HepG2 (cell line): Measurements from ENCODE around the gene CRHR1. TPM values are rescaled to one million over a fixed set of nuclear protein-coding genes. Genes with fewer than 3 reads are reported as not detected.

ENCODE experiments used
- ADNP ChIP-seq: sonication (generic); formaldehyde crosslinking; IDR thresholded peaks from 2 replicates; pipeline ENCODE4 v1.4.0; 2020; ENCODE audit warnings: missing genetic modification reagents
- ETV6 ChIP-seq: sonication (generic); formaldehyde crosslinking; conservative IDR thresholded peaks from 2 replicates; pipeline ENCODE4 v1.4.0; 2020; ENCODE audit warnings: missing genetic modification reagents
- NCOR1 ChIP-seq: fragments of 200-600 bp; sonication (generic); IDR thresholded peaks from 2 replicates; pipeline ENCODE4 v1.7.0; 2017; ENCODE audit warnings: antibody characterized with exemption, low read length, borderline replicate concordance
- NPAS2 ChIP-seq: sonication (generic); formaldehyde crosslinking; IDR thresholded peaks from 2 replicates; pipeline ENCODE4 v1.8.0; 2022; ENCODE audit warnings: mild to moderate bottlenecking, missing genetic modification reagents, borderline replicate concordance
- SIX1 ChIP-seq: sonication (generic); formaldehyde crosslinking; IDR thresholded peaks from 2 replicates; pipeline ENCODE4 v1.4.0; 2020; ENCODE audit warnings: missing genetic modification reagents, borderline replicate concordance
- SIX4 ChIP-seq: sonication (generic); formaldehyde crosslinking; IDR thresholded peaks from 2 replicates; pipeline ENCODE4 v1.4.0; 2020; ENCODE audit warnings: missing genetic modification reagents
- SUZ12 ChIP-seq: fragments of 150-350 bp; IDR thresholded peaks from 2 replicates; pipeline ENCODE4 v1.6.1; 2014; ENCODE audit warnings: low read depth, low read length
- ZNF160 ChIP-seq: sonication (generic); formaldehyde crosslinking; IDR thresholded peaks from 2 replicates; pipeline ENCODE4 v1.8.0; 2022; ENCODE audit warnings: mild to moderate bottlenecking, inconsistent platforms, missing genetic modification reagents
- ZNF441 ChIP-seq: sonication (generic); formaldehyde crosslinking; IDR thresholded peaks from 2 replicates; pipeline ENCODE4 v1.7.0; 2021; ENCODE audit warnings: missing genetic modification reagents, borderline replicate concordance
- ZNF615 ChIP-seq: sonication (generic); formaldehyde crosslinking; IDR thresholded peaks from 2 replicates; pipeline ENCODE4 v1.5.0; 2020; ENCODE audit warnings: mild to moderate bottlenecking, missing genetic modification reagents, borderline replicate concordance
- ZNF740 ChIP-seq: sonication (generic); formaldehyde crosslinking; IDR thresholded peaks from 2 replicates; pipeline ENCODE4 v1.4.0; 2020; ENCODE audit warnings: missing genetic modification reagents
- polyA plus RNA-seq, 8 experiments: library from polyadenylated mRNA; depleted of rRNA in 3 of 8; stranded (reverse) in 7 of 8; unstranded in 1 of 8; fragments of >200 nt; fragmentation: Illumina TruSeq in 4 of 8; extraction: Trizol in 4 of 8; gene quantifications; 2 replicates each; pipeline versions ENCODE4 v1.2.1 to v1.2.3, GENCODE V29; 2011 to 2016; ENCODE audit warnings: low read depth in 4 of 8, missing spikeins in 1 of 8, mixed read lengths in 1 of 8; ENCODE audit not compliant: insufficient read depth in 1 of 8
- total RNA-seq, 5 experiments: library from RNA; depleted of rRNA; stranded (reverse); fragments of >200 nt; fragmentation: Illumina TruSeq; extraction: Trizol; gene quantifications; 2 replicates each; pipeline ENCODE4 v1.2.3, GENCODE V29; 2016; ENCODE audit warnings: low read depth in 1 of 5
- TF ChIP-seq, protein P1 (sequence below): sonication (generic); formaldehyde crosslinking; IDR thresholded peaks from 2 replicates; pipeline ENCODE4 v1.5.0; 2020; ENCODE audit warnings: mild to moderate bottlenecking, missing genetic modification reagents

Gene CRHR1
- total and polyA plus RNA-seq, 2 of the 13 experiments (the other 11 are each of a cell fraction or from before 2014, with no cell fraction given) = not detected

DNA sequence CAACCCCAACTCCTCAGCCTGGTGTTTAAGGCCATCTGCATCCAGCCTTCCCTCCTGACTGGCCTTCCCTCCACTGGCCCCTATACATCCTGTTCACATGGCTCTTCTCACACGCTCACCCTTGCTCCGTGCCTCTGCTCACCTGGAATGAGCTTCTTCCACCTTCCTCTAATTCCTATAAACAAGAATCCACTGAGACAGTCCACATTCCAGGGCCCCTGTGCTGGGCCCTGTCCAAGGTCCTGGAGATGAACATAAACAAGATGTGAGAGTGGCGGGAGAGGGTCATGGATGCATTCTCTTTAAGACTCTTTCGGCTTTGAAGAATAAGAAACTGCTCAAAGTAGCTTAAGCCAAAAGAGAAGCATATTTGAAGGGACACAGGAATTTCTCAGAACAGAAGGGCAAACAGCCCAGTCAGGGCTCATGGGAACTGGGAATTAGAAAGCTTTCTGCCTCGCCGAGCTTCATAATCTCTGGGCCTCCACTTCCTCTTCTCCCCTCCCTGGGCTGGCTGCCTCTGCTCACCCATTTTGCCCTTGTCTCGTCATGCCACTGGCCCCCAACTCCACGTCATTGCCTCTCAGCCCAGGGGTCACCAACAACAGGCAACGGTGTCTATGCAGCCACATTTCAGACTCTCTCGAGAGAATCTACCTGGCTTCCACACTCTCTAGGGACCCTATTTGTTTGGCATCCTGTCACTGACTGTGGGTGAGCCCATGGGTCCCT lies 74.0 kb downstream of the CRHR1 start (continued):
- TF ChIP-seq, protein P1, sequence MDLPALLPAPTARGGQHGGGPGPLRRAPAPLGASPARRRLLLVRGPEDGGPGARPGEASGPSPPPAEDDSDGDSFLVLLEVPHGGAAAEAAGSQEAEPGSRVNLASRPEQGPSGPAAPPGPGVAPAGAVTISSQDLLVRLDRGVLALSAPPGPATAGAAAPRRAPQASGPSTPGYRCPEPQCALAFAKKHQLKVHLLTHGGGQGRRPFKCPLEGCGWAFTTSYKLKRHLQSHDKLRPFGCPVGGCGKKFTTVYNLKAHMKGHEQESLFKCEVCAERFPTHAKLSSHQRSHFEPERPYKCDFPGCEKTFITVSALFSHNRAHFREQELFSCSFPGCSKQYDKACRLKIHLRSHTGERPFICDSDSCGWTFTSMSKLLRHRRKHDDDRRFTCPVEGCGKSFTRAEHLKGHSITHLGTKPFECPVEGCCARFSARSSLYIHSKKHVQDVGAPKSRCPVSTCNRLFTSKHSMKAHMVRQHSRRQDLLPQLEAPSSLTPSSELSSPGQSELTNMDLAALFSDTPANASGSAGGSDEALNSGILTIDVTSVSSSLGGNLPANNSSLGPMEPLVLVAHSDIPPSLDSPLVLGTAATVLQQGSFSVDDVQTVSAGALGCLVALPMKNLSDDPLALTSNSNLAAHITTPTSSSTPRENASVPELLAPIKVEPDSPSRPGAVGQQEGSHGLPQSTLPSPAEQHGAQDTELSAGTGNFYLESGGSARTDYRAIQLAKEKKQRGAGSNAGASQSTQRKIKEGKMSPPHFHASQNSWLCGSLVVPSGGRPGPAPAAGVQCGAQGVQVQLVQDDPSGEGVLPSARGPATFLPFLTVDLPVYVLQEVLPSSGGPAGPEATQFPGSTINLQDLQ (CRISPR knock-in tag) = no peak
- TF ChIP-seq SUZ12 = no peak
- no peak for TF ChIP-seq NPAS2
- peak; percentile 58; the same call in 1 of the 2 replicates for TF ChIP-seq ZNF615 (CRISPR knock-in tag)
- peak; percentile 44; the same call in 1 of the 2 replicates for TF ChIP-seq SIX4 (CRISPR knock-in tag)
- TF ChIP-seq SIX1 = peak; percentile 19; the same call in 1 of the 2 replicates
- no peak for TF ChIP-seq NCOR1
- no peak for TF ChIP-seq ADNP
- peak; percentile 83; the same call in 1 of the 2 replicates for TF ChIP-seq ZNF441 (CRISPR knock-in tag)
- no peak for TF ChIP-seq ZNF740 (CRISPR knock-in tag)
- TF ChIP-seq ETV6 (CRISPR knock-in tag) = 0 out of 2 replicates have a peak, but pooled peaks have one; percentile 49
- TF ChIP-seq ZNF160 (CRISPR knock-in tag) = no peak
